ENCODE data around the gene RAPGEF5. TPM values are rescaled to one million over a fixed set of nuclear protein-coding genes. Genes with fewer than 3 reads are reported as not detected.

The RAPGEF5 gene
- total RNA-seq, 1 experiment from 2014 or later: 15.6 TPM

- POLR2A ChIA-PET: no interaction called here
- intact Hi-C loops (cut with micrococcal nuclease): no loop called here
- CTCF ChIA-PET: no interaction called here
- no TSS peak for BruUV-seq (replicated peaks)
- Histone ChIP-seq H3K4me3 (replicated peaks in 1 of 2; ENCODE audit: low read depth in 1 of 2, low read length in 2 of 2) (no peak overlapping the region), H3K27ac (ENCODE audit: low read depth, low read length) (no peak overlapping the region), H3K27me3 (ENCODE audit: insufficient read depth, low read length) (no peaks in the 10 kb centered on the region), H3K4me1 (ENCODE audit: control insufficient read depth in 1 of 2, insufficient read depth in 2 of 2, low read length in 2 of 2) (peaks cover 9 to 21% of the 10 kb centered on the region in 2 experiments), H3K9me2 (ENCODE audit: insufficient read depth) (no peaks in the 10 kb centered on the region), H3K9ac (ENCODE audit: low read length) (no peak overlapping the region), H2AFZ (ENCODE audit: low read depth, low read length, poor library complexity, severe bottlenecking) (no peak overlapping the region), H3K4me2 (ENCODE audit: low read length) (no peak overlapping the region), H4K20me1 (ENCODE audit: insufficient read depth) (no peaks in the 10 kb centered on the region), H3K79me2 (ENCODE audit: insufficient read depth, low read length) (peaks cover 23% of the 10 kb centered on the region), H3K36me3 (ENCODE audit: control insufficient read depth in 1 of 2, insufficient read depth in 2 of 2, low read length in 2 of 2) (no peaks in the 10 kb centered on the region), H3K9me3 (ENCODE audit: control insufficient read depth in 1 of 2, insufficient read depth in 1 of 2, low read depth in 1 of 2, low read length in 2 of 2) (peaks cover 0 to 5% of the 10 kb centered on the region in 2 experiments; a peak in 1 of 4 replicates)
- no peak for ATAC-seq
- DNase-seq (ENCODE audit: low read depth, low spot score): no peak
- RAD21 ChIA-PET (ENCODE audit: low non-redundant PET in 1 of 2, low total read pairs in 2 of 2, uncharacterized antibody in 2 of 2, unreplicated experiment in 2 of 2): no interaction called here
- no peak for TF ChIP-seq EZH2 (IDR thresholded peaks at IDR 0.05)
- no peak for TF ChIP-seq REST (IDR thresholded peaks at IDR 0.05; ENCODE audit: low read depth)
- TF ChIP-seq ZNF274 (IDR thresholded peaks at IDR 0.05; ENCODE audit: low read depth, low read length): no peak
- TF ChIP-seq, protein P1, sequence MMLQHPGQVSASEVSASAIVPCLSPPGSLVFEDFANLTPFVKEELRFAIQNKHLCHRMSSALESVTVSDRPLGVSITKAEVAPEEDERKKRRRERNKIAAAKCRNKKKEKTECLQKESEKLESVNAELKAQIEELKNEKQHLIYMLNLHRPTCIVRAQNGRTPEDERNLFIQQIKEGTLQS (IDR thresholded peaks at IDR 0.05): 0 out of 2 replicates have a peak, but pooled peaks have one; percentile 11
- no peak for TF ChIP-seq JUND (IDR thresholded peaks at IDR 0.05)
- TF ChIP-seq RAD21 (IDR thresholded peaks at IDR 0.05; ENCODE audit: low read depth): no peak
- TF ChIP-seq, protein P2, sequence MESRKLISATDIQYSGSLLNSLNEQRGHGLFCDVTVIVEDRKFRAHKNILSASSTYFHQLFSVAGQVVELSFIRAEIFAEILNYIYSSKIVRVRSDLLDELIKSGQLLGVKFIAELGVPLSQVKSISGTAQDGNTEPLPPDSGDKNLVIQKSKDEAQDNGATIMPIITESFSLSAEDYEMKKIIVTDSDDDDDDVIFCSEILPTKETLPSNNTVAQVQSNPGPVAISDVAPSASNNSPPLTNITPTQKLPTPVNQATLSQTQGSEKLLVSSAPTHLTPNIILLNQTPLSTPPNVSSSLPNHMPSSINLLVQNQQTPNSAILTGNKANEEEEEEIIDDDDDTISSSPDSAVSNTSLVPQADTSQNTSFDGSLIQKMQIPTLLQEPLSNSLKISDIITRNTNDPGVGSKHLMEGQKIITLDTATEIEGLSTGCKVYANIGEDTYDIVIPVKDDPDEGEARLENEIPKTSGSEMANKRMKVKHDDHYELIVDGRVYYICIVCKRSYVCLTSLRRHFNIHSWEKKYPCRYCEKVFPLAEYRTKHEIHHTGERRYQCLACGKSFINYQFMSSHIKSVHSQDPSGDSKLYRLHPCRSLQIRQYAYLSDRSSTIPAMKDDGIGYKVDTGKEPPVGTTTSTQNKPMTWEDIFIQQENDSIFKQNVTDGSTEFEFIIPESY (IDR thresholded peaks at IDR 0.05; ENCODE audit: extremely low read depth, insufficient replicate concordance, low read length): no peak
These were observed 2.1 kb upstream of the RAPGEF5 start for GRCh38 chr7:22358820-22359697.
